Measurements from ENCODE around the gene KLHL21. TPM values are rescaled to one million over a fixed set of nuclear protein-coding genes. Genes with fewer than 3 reads are reported as not detected.

Gene KLHL21
- total RNA-seq, 1 donor from 2014 or later: 15.9 TPM

- CTCF ChIA-PET: no interaction called here
- intact Hi-C loops (cut with micrococcal nuclease): no loop called here
- Mint-ChIP-seq H3K4me1 (peaks cover 35% of the 10 kb centered on the region), H3K27ac (no peak overlapping the region), H3K4me3 (no peak overlapping the region), H3K9me3 (no peaks in the 10 kb centered on the region), H3K27me3 (no peaks in the 10 kb centered on the region), H3K36me3 (ENCODE audit: low read depth) (peaks cover 8% of the 10 kb centered on the region)
- ATAC-seq (ENCODE audit: low read depth) (no peak), DNase-seq (no peak)
- TF ChIP-seq, protein P1, sequence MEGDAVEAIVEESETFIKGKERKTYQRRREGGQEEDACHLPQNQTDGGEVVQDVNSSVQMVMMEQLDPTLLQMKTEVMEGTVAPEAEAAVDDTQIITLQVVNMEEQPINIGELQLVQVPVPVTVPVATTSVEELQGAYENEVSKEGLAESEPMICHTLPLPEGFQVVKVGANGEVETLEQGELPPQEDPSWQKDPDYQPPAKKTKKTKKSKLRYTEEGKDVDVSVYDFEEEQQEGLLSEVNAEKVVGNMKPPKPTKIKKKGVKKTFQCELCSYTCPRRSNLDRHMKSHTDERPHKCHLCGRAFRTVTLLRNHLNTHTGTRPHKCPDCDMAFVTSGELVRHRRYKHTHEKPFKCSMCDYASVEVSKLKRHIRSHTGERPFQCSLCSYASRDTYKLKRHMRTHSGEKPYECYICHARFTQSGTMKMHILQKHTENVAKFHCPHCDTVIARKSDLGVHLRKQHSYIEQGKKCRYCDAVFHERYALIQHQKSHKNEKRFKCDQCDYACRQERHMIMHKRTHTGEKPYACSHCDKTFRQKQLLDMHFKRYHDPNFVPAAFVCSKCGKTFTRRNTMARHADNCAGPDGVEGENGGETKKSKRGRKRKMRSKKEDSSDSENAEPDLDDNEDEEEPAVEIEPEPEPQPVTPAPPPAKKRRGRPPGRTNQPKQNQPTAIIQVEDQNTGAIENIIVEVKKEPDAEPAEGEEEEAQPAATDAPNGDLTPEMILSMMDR (IDR thresholded peaks at IDR 0.05): no peak
- POLR2A ChIA-PET: interaction anchor here (1.2 to 1.3 kb wide), 2 partner anchors 23 to 25 kb away, joined by 6 read pairs; partner anchors contain the start of genes KLHL21 and NOL9
These were observed 24.7 kb downstream of the KLHL21 start for GRCh38 chr1:6577831-6578525.

DNA sequence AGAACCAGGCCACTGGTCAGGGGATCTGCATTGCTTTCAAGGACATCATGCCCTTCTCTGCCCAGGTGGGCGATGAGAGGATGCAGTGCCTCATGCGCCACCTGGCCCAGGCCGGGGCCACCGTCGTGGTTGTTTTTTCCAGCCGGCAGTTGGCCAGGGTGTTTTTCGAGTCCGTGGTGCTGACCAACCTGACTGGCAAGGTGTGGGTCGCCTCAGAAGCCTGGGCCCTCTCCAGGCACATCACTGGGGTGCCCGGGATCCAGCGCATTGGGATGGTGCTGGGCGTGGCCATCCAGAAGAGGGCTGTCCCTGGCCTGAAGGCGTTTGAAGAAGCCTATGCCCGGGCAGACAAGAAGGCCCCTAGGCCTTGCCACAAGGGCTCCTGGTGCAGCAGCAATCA, 27.9 kb downstream of the KLHL21 start:
- Mint-ChIP-seq H3K4me3 (no peak overlapping the region), H3K36me3 (ENCODE audit: low read depth) (no peaks in the 10 kb centered on the region), H3K27me3 (no peaks in the 10 kb centered on the region), H3K27ac (no peak overlapping the region), H3K9me3 (no peaks in the 10 kb centered on the region), H3K4me1 (peaks cover 9% of the 10 kb centered on the region)
- DNase-seq: no peak
- intact Hi-C loops (cut with micrococcal nuclease): no loop called here
- TF ChIP-seq, protein P1 (IDR thresholded peaks at IDR 0.05): no peak
- ATAC-seq (ENCODE audit: low read depth): no peak
- POLR2A ChIA-PET: no interaction called here
- CTCF ChIA-PET: no interaction called here

DNA sequence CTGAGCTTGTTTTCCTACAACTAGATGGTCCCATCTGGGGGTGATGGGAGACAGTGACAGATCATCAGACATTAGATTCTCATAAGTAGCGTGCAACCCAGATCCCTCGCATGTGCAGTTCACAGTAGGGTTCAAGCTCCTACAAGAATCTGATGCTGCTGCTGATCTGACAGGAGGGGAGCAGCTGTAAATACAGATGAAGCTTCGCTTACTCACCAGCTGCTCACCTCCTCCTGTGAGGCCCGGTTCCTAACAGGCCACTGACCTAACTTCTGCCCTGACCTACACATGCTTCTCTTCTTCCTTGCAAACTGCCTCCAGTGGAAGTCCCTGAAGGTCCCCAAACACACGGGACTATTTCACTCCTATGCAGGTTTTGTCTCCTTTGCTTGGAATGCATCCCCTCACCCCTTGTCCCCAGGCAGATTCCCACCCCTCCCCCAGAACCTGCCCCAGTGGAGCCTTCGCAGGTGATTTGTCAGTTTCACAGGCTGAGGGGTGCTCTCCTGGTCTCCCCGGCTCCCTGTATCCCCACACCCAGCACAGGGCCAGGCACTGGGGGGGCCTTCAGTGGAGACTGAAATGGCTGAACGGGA, 28.5 kb downstream of the KLHL21 start:
- DNase-seq: no peak
- no peak overlapping the region for H3K4me3 Mint-ChIP-seq
- no peak for ATAC-seq (ENCODE audit: low read depth)
- no peak overlapping the region for H3K27ac Mint-ChIP-seq
- intact Hi-C loops (cut with micrococcal nuclease): no loop called here
- TF ChIP-seq, protein P1 (IDR thresholded peaks at IDR 0.05): no peak
- CTCF ChIA-PET: no interaction called here
- H3K36me3 Mint-ChIP-seq (ENCODE audit: low read depth): no peaks in the 10 kb centered on the region
- POLR2A ChIA-PET: no interaction called here
- no peaks in the 10 kb centered on the region for H3K9me3 Mint-ChIP-seq
- peaks cover 2% of the 10 kb centered on the region for H3K4me1 Mint-ChIP-seq
- peaks cover 4% of the 10 kb centered on the region for H3K27me3 Mint-ChIP-seq

GRCh38 chr1:6572653-6573383, 29.9 kb downstream of the KLHL21 start:
- DNase-seq: no peak
- Mint-ChIP-seq H3K27me3 (peaks cover 9% of the 10 kb centered on the region), H3K27ac (no peak overlapping the region), H3K4me1 (no peaks in the 10 kb centered on the region), H3K4me3 (no peak overlapping the region), H3K36me3 (ENCODE audit: low read depth) (no peaks in the 10 kb centered on the region), H3K9me3 (no peaks in the 10 kb centered on the region)
- intact Hi-C loops (cut with micrococcal nuclease): no loop called here
- ChIA-PET POLR2A (no interaction called here), CTCF (no interaction called here)
- ATAC-seq (ENCODE audit: low read depth): no peak
- TF ChIP-seq, protein P1 (IDR thresholded peaks at IDR 0.05): no peak

DNA sequence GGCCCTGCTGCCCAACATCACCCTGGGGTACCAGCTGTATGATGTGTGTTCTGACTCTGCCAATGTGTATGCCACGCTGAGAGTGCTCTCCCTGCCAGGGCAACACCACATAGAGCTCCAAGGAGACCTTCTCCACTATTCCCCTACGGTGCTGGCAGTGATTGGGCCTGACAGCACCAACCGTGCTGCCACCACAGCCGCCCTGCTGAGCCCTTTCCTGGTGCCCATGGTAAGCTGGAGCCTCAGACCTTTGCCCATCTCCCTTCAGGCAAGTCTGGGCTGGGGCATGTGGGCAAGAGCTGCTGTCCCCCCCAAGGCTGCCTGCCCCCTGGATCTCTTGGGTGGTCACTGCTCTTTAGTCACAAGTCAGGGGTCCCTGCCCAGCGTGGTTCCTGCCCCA, 31.7 kb downstream of the KLHL21 start:
- CTCF ChIA-PET: no interaction called here
- TF ChIP-seq, protein P1 (IDR thresholded peaks at IDR 0.05): no peak
- no peak for ATAC-seq (ENCODE audit: low read depth)
- Mint-ChIP-seq H3K27me3 (peaks cover 9% of the 10 kb centered on the region), H3K4me3 (no peak overlapping the region), H3K27ac (no peak overlapping the region), H3K9me3 (no peaks in the 10 kb centered on the region), H3K4me1 (no peaks in the 10 kb centered on the region), H3K36me3 (ENCODE audit: low read depth) (no peaks in the 10 kb centered on the region)
- intact Hi-C loops (cut with micrococcal nuclease): no loop called here
- no peak for DNase-seq
- POLR2A ChIA-PET: interaction anchor here (0.6 kb wide), 1 partner anchor 75 kb away, joined by 3 read pairs; no protein-coding TSS in a partner anchor
